ENCODE data around the gene KRI1. TPM values are rescaled to one million over a fixed set of nuclear protein-coding genes. Genes with fewer than 3 reads are reported as not detected.

KRI1 gene
- total and polyA plus RNA-seq, 5 donors from 2014 or later = 8.6 to 34.6 (median 12.0) TPM

Other genes with a start within 250 kb of the KRI1 start
- 3.5 TPM for gene FDX2, start 250.0 kb downstream of the KRI1 start, total RNA-seq
- gene FDX2, start 250.0 kb downstream of the KRI1 start, polyA plus RNA-seq = 10 to 100 TPM; 13.1 to 16.5 (median 13.5) TPM
- gene RAVER1, start 232.5 kb downstream of the KRI1 start, total RNA-seq = 39.0 TPM
- gene RAVER1, start 232.5 kb downstream of the KRI1 start, polyA plus RNA-seq = 10 to 100 TPM; 10.6 to 13.6 (median 10.7) TPM
- gene ICAM3, start 226.4 kb downstream of the KRI1 start, total RNA-seq = 218 TPM
- gene ICAM3, start 226.4 kb downstream of the KRI1 start, polyA plus RNA-seq = 100 to 1,000 TPM; 239 to 288 (median 270) TPM
- gene TYK2, start 185.4 kb downstream of the KRI1 start, total RNA-seq = 304 TPM
- gene TYK2, start 185.4 kb downstream of the KRI1 start, polyA plus RNA-seq = 10 to 100 TPM; 50.3 to 58.3 (median 53.9) TPM
- gene CDC37, start 162.5 kb downstream of the KRI1 start, total RNA-seq = 229 TPM
- gene CDC37, start 162.5 kb downstream of the KRI1 start, polyA plus RNA-seq = 10 to 100 TPM; 53.4 to 69.9 (median 61.0) TPM
- 16.6 TPM for gene PDE4A, start 145.5 kb downstream of the KRI1 start, total RNA-seq
- gene PDE4A, start 145.5 kb downstream of the KRI1 start, polyA plus RNA-seq = 1 to 10 TPM in 3 of 4 donors, under 1 TPM in 1; 0.86 to 4.2 (median 3.5) TPM
- 26.2 TPM for gene KEAP1, start 62.7 kb downstream of the KRI1 start, total RNA-seq
- 10 to 100 TPM; 45.0 to 75.1 (median 56.3) TPM for gene KEAP1, start 62.7 kb downstream of the KRI1 start, polyA plus RNA-seq
- gene S1PR5, start 48.6 kb downstream of the KRI1 start, total RNA-seq = not detected
- gene S1PR5, start 48.6 kb downstream of the KRI1 start, polyA plus RNA-seq = under 1 TPM in 3 of 4 donors, not detected in 1; 0.17 to 0.31 (median 0.30) TPM
- gene ATG4D, start 22.1 kb downstream of the KRI1 start, total RNA-seq = 62.4 TPM
- 10 to 100 TPM; 14.0 to 17.0 (median 14.7) TPM for gene ATG4D, start 22.1 kb downstream of the KRI1 start, polyA plus RNA-seq
- gene CDKN2D, start 3.0 kb upstream of the KRI1 start, total RNA-seq = 57.0 TPM
- 100 to 1,000 TPM in 3 of 4 donors, 10 to 100 TPM in 1; 92.6 to 125 (median 113) TPM for gene CDKN2D, start 3.0 kb upstream of the KRI1 start, polyA plus RNA-seq
- not detected for gene AP1M2, start 21.3 kb upstream of the KRI1 start, total RNA-seq
- not detected for gene AP1M2, start 21.3 kb upstream of the KRI1 start, polyA plus RNA-seq
- gene SLC44A2, start 59.5 kb upstream of the KRI1 start, total RNA-seq = 236 TPM
- gene SLC44A2, start 59.5 kb upstream of the KRI1 start, polyA plus RNA-seq = 100 to 1,000 TPM; 225 to 280 (median 255) TPM
- 444 TPM for gene ILF3, start 88.3 kb upstream of the KRI1 start, total RNA-seq
- 10 to 100 TPM; 54.8 to 70.8 (median 62.1) TPM for gene ILF3, start 88.3 kb upstream of the KRI1 start, polyA plus RNA-seq
- gene QTRT1, start 135.4 kb upstream of the KRI1 start, total RNA-seq = 37.2 TPM
- gene QTRT1, start 135.4 kb upstream of the KRI1 start, polyA plus RNA-seq = 10 to 100 TPM; 30.6 to 43.7 (median 36.9) TPM
- gene DNM2, start 152.1 kb upstream of the KRI1 start, total RNA-seq = 269 TPM
- 10 to 100 TPM; 61.8 to 63.6 (median 62.8) TPM for gene DNM2, start 152.1 kb upstream of the KRI1 start, polyA plus RNA-seq

All from CD4-positive, CD25-positive, alpha-beta regulatory T cell (primary cell).